Pancreas (tissue), 10 donors: ENCODE results near the gene KDR. TPM values are rescaled to one million over a fixed set of nuclear protein-coding genes. Genes with fewer than 3 reads are reported as not detected.
A peak's percentile ranks its signal among the peaks of the same experiment; 100 is the strongest.

Experiments
- ATAC-seq, 4 donors: fragments of 200-7000 bp; cut with Tn5 transposase; one replicate each; pipeline versions ENCODE4 v1.8.0 to v1.9.1; 2020; ENCODE audit warnings: mild to moderate bottlenecking in 4 of 4, moderate library complexity in 4 of 4
- DNase-seq, 6 donors: peaks; one replicate each; pipeline ENCODE4 v3.0.0-alpha.2; 2020
- FAIRE-seq: peaks from 2 replicates; lab custom pipeline; 2012; peaks lifted over from hg19 to GRCh38; lab: Jason Lieb, UNC
- H3K27ac ChIP-seq, 4 donors: fragments of 200-600 bp; sonication (generic); 1 replicate in 3 of 4; 2 replicates in 1 of 4; pipeline versions ENCODE4 v1.5.0 to v1.8.0; 2020
- H3K27me3 ChIP-seq, 4 donors: fragments of 200-600 bp; one replicate each; pipeline ENCODE4 v1.8.0; 2021
- H3K36me3 ChIP-seq, 3 donors: fragments of 200-600 bp; sonication (generic) in 1 of 3; one replicate each; pipeline versions ENCODE4 v1.5.0 to v1.8.0; 2020 to 2021
- H3K4me1 ChIP-seq, 3 donors: fragments of 200-600 bp; one replicate each; pipeline ENCODE4 v1.8.0; 2021
- H3K4me3 ChIP-seq, 4 donors: fragments of 200-600 bp; sonication (generic) in 2 of 4; one replicate each; pipeline versions ENCODE4 v1.5.0 to v1.8.0; 2020 to 2021
- H3K9me3 ChIP-seq, 4 donors: fragments of 200-600 bp; one replicate each; pipeline ENCODE4 v1.8.0; 2021
- CTCF ChIP-seq, 4 donors: fragments of 200-600 bp; sonication (generic) in 3 of 4; IDR thresholded peaks; one replicate each; pipeline versions ENCODE4 v1.5.0 to v1.8.0; 2021; ENCODE audit warnings: antibody characterized with exemption in 4 of 4
- WGBS, 2 donors: extraction: QIAGEN DNeasy Blood & Tissue Kit; methylation state at CpG; one replicate each; pipeline ENCODE4 v1.1.7; 2013; 5-methylcytosine and 5-hydroxymethylcytosine counted together
- intact Hi-C, 3 donors: fragments of 100-400 bp; cut with DNase I; formaldehyde crosslinking; loops; one replicate each; pipeline versions ENCODE4 v1.11.1 to v1.14.2; 2022
- polyA plus RNA-seq, 2 donors: library from polyadenylated mRNA; stranded (reverse); fragments of 200-250 nt; gene quantifications; one replicate each; pipeline ENCODE4 v1.2.3, GENCODE V29; 2013
- total RNA-seq, 6 donors: library from RNA; stranded (reverse); fragmentation: NEBNext Ultra II Directional in 4 of 6; extraction: Animal tissue kit (Norgen Biotek cat#: 25700) in 4 of 6; gene quantifications; one replicate each; pipeline versions ENCODE4 v1.2.1 to v1.2.4, GENCODE V29; 2021 to 2023
- donor health status: healthy with polysubstance abuse.
- donor health status: DM: no; HTN: no; CAD: no; lungs with moderate emphysema.
- donor health status: DM: no; HTN: no; CAD: no.
- donor health status: control.
- donor health status: control.
- donor health status: Bipolar disorder and iron deficiency.
- donor health status: DM: yes; HTN: yes; CAD: no.
- donor health status: DM: no; HTN: no; CAD: no.
- donor health status: DM: no; HTN: no; CAD: no.
- donor health status: DM: yes; HTN: yes; CAD: no.

The KDR gene
- total and polyA plus RNA-seq, 8 donors, result 1.6 to 9.1 (median 4.8) TPM

DNA sequence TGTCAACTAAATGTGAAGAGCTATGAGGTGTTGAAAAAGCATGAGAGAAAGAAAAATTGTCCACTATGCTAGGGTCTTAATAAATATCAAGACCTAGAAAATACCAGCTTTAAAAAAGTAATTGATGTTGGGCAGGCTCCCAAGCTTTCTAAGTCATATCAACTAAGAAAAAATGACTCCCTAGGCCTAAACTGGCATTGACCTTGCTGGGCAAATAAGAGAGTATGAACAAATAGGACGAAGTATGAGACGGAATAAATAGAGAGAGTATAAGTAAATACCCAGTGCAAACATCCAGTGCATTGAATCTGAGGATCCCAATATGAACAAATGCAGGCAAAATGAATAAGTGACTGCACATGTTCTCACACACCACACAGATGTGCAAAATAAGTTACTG is 3.2 kb downstream of the KDR start:
- WGBS, 2 donors, result 19 to 25% methylated on average over 2 of the region's 2 CpGs
- TF ChIP-seq CTCF (IDR thresholded peaks at IDR 0.05), result no peak
- no peak for ATAC-seq
- DNase-seq, result no peak
- H3K27ac ChIP-seq, result no peak overlapping the region
- intact Hi-C loops, result no loop called here
- H3K36me3 ChIP-seq, result no peaks in the 10 kb centered on the region
- H3K27me3 ChIP-seq, result peaks cover 0 to 13% (median 0%) of the 10 kb centered on the region in 4 donors
- peak overlapping the region in 1 of 4 donors; percentile 0 for H3K4me3 ChIP-seq
- no peaks in the 10 kb centered on the region for H3K9me3 ChIP-seq
- H3K4me1 ChIP-seq, result no peaks in the 10 kb centered on the region
- no peak for FAIRE-seq

GRCh38 chr4:55121246-55121645 is 4.1 kb downstream of the KDR start:
- peaks cover 0 to 13% (median 0%) of the 10 kb centered on the region in 4 donors for H3K27me3 ChIP-seq
- H3K36me3 ChIP-seq, result no peaks in the 10 kb centered on the region
- no peak for DNase-seq
- ATAC-seq, result no peak
- FAIRE-seq, result no peak
- no peaks in the 10 kb centered on the region for H3K9me3 ChIP-seq
- intact Hi-C loops, result no loop called here
- no peak for TF ChIP-seq CTCF (IDR thresholded peaks at IDR 0.05)
- no peaks in the 10 kb centered on the region for H3K4me1 ChIP-seq
- H3K27ac ChIP-seq, result no peak overlapping the region
- no peak overlapping the region for H3K4me3 ChIP-seq
- 63 to 80% methylated on average over 4 of the region's 4 CpGs for WGBS, 2 donors

GRCh38 chr4:55118397-55118796 is 7.0 kb downstream of the KDR start:
- intact Hi-C loops, result no loop called here
- no peaks in the 10 kb centered on the region for H3K4me1 ChIP-seq
- no peaks in the 10 kb centered on the region for H3K9me3 ChIP-seq
- TF ChIP-seq CTCF (IDR thresholded peaks at IDR 0.05), result no peak
- H3K27me3 ChIP-seq, result no peaks in the 10 kb centered on the region
- DNase-seq (no peak), FAIRE-seq (no peak), ATAC-seq (no peak)
- no peaks in the 10 kb centered on the region for H3K36me3 ChIP-seq
- no peak overlapping the region for H3K4me3 ChIP-seq
- no peak overlapping the region for H3K27ac ChIP-seq
- WGBS, 2 donors, result 60 to 62% methylated on average over 6 of the region's 6 CpGs

DNA sequence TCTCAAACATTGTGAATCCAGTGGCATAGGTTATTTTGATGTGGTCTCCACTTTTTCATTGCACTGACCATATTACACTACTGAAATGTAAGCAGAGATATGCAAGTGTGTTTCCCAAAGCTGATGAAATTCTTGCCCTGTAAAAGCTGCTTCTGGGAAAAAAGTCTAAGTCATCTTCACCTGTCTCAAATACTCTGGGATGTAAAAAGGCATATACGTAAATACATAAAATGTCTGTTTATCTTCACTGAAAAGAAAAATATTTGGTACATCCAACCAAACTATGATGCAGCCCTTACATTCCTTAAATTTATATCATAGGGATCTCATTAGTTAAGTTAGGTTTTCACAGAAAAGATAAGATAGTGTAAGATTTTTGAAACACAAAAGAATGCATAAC is 7.9 kb downstream of the KDR start:
- TF ChIP-seq CTCF (IDR thresholded peaks at IDR 0.05), result no peak
- FAIRE-seq (no peak), ATAC-seq (no peak), DNase-seq (no peak)
- Histone ChIP-seq H3K36me3 (no peaks in the 10 kb centered on the region), H3K4me1 (no peaks in the 10 kb centered on the region), H3K27ac (no peak overlapping the region), H3K27me3 (no peaks in the 10 kb centered on the region), H3K9me3 (no peaks in the 10 kb centered on the region), H3K4me3 (no peak overlapping the region)
- intact Hi-C loops, result no loop called here
- WGBS, 2 donors, result 76 to 84% methylated on average over 1 of the region's 1 CpG

DNA sequence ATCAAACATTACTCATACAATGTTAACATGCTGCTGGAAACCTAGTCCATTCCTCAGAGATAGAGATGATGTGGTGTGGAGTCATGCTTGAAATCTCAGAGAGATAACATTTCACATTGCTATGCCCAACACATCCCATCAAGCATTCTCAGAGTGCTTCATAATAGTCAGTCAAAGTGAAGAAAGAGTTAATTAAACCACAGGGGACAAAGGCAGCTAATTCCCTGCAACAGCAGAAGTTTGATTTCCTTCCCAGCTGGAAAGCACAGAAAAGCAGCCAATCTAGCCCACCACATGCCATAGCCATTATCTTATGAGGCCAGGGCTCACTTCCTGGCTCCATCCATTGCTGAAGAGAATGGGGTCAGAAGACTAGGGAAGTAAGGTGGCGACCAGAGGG is 8.9 kb downstream of the KDR start:
- no peak for FAIRE-seq

More for the DNA sequence above, 8.9 kb downstream of the KDR start:
- TF ChIP-seq CTCF (IDR thresholded peaks at IDR 0.05), result no peak
- Histone ChIP-seq H3K27ac (no peak overlapping the region), H3K4me3 (no peak overlapping the region), H3K36me3 (no peaks in the 10 kb centered on the region), H3K27me3 (no peaks in the 10 kb centered on the region), H3K4me1 (no peaks in the 10 kb centered on the region), H3K9me3 (no peaks in the 10 kb centered on the region)
- 8 to 26% methylated on average over 1 of the region's 1 CpG for WGBS, 2 donors
- DNase-seq (no peak), ATAC-seq (no peak)
- intact Hi-C loops, result no loop called here
